ENCODE measurements around the gene RASGRF2.
"Not testable (repeated sequence)": the region's sequence is repeated elsewhere in the genome, so short reads cannot be mapped to it uniquely, and the experiment has no call there.

The RASGRF2 gene

GRCh38 chr5:81022688-81023084 lies 62.5 kb downstream of the RASGRF2 start:
- no peak for DNase-seq

GRCh38 chr5:81023261-81023970 lies 63.3 kb downstream of the RASGRF2 start:
- no peak for DNase-seq

- DNase-seq, result no peak
Observed at GRCh38 chr5:81027481-81028058, 67.4 kb downstream of the RASGRF2 start.

- not testable (repeated sequence) for DNase-seq
Observed at GRCh38 chr5:81028888-81029287, 68.7 kb downstream of the RASGRF2 start.

GRCh38 chr5:81029736-81030135 lies 69.6 kb downstream of the RASGRF2 start:
- not testable (repeated sequence) for DNase-seq

GRCh38 chr5:81030236-81031034 lies 70.3 kb downstream of the RASGRF2 start:
- DNase-seq, result not testable (repeated sequence)

- DNase-seq, result no peak
Observed at GRCh38 chr5:81035522-81035921, 75.4 kb downstream of the RASGRF2 start.

- DNase-seq, result no peak
Observed at GRCh38 chr5:81038495-81038894, 78.3 kb downstream of the RASGRF2 start.

GRCh38 chr5:81044868-81045267 lies 84.7 kb downstream of the RASGRF2 start:
- DNase-seq, result no peak

- no peak for DNase-seq
Observed at GRCh38 chr5:81045389-81045807, 85.2 kb downstream of the RASGRF2 start.

- no peak for DNase-seq
Observed at GRCh38 chr5:81046041-81046440, 85.9 kb downstream of the RASGRF2 start.

GRCh38 chr5:81052325-81052724 lies 92.2 kb downstream of the RASGRF2 start:
- DNase-seq, result no peak

- DNase-seq, result not testable (repeated sequence)
Observed at GRCh38 chr5:81053282-81053681, 93.1 kb downstream of the RASGRF2 start.

- no peak for DNase-seq
Observed at GRCh38 chr5:81058121-81058520, 98.0 kb downstream of the RASGRF2 start.

- no peak for DNase-seq
Observed at GRCh38 chr5:81065492-81065891, 105.3 kb downstream of the RASGRF2 start.

- DNase-seq, result no peak
Observed at GRCh38 chr5:81066102-81066501, 105.9 kb downstream of the RASGRF2 start.

GRCh38 chr5:81067406-81067805 lies 107.2 kb downstream of the RASGRF2 start:
- no peak for DNase-seq

- no peak for DNase-seq
Observed at GRCh38 chr5:81068063-81068462, 107.9 kb downstream of the RASGRF2 start.

- DNase-seq, result no peak
Observed at GRCh38 chr5:81068635-81069034, 108.5 kb downstream of the RASGRF2 start.

GRCh38 chr5:81069990-81070389 lies 109.8 kb downstream of the RASGRF2 start:
- no peak for DNase-seq

GRCh38 chr5:81070571-81071255 lies 110.5 kb downstream of the RASGRF2 start:
- DNase-seq, result no peak

- DNase-seq, result no peak
Observed at GRCh38 chr5:81075041-81075440, 114.9 kb downstream of the RASGRF2 start.

GRCh38 chr5:81077105-81077504 lies 116.9 kb downstream of the RASGRF2 start:
- no peak for DNase-seq
